Liver (tissue), 9 donors: ENCODE results near the gene TYSND1. TPM values are rescaled to one million over a fixed set of nuclear protein-coding genes. Genes with fewer than 3 reads are reported as not detected.
A peak's percentile ranks its signal among the peaks of the same experiment; 100 is the strongest.

Experiments used
- DNase-seq: peaks from one replicate; pipeline ENCODE4 v3.0.0-alpha.2; 2017; ENCODE audit warnings: low spot score
- H3K27ac ChIP-seq, 2 donors: one replicate each; pipeline ENCODE4 v1.7.0; 2013; ENCODE audit warnings: inconsistent platforms in 2 of 2, low read length in 2 of 2, control low read depth in 1 of 2, low read depth in 1 of 2, mild to moderate bottlenecking in 1 of 2
- H3K27me3 ChIP-seq, 4 donors: one replicate each; pipeline versions ENCODE4 v1.6.1 to v1.7.0; 2013; ENCODE audit warnings: low read length in 3 of 4, inconsistent platforms in 1 of 4, mild to moderate bottlenecking in 1 of 4, moderate library complexity in 1 of 4; ENCODE audit not compliant: control insufficient read depth in 4 of 4, insufficient read depth in 4 of 4
- H3K36me3 ChIP-seq, 4 donors: one replicate each; pipeline versions ENCODE4 v1.6.1 to v1.7.0; 2013; ENCODE audit warnings: low read length in 3 of 4, mild to moderate bottlenecking in 3 of 4, low read depth in 1 of 4, moderate library complexity in 1 of 4; ENCODE audit not compliant: control insufficient read depth in 4 of 4, insufficient read depth in 3 of 4
- H3K4me1 ChIP-seq, 4 donors: one replicate each; pipeline versions ENCODE4 v1.6.1 to v1.7.0; 2013; ENCODE audit warnings: low read length in 3 of 4, mild to moderate bottlenecking in 3 of 4, moderate library complexity in 1 of 4; ENCODE audit not compliant: control insufficient read depth in 4 of 4, insufficient read depth in 4 of 4
- H3K4me3 ChIP-seq, 3 donors: one replicate each; pipeline versions ENCODE4 v1.6.1 to v1.7.0; 2013; ENCODE audit warnings: low read length in 3 of 3, control low read depth in 1 of 3, low read depth in 1 of 3, mild to moderate bottlenecking in 1 of 3
- H3K9ac ChIP-seq, 2 donors: one replicate each; pipeline ENCODE4 v1.7.0; 2013; ENCODE audit warnings: low read length in 2 of 2, mild to moderate bottlenecking in 2 of 2, moderate library complexity in 2 of 2, control low read depth in 1 of 2, low read depth in 1 of 2
- H3K9me3 ChIP-seq, 4 donors: one replicate each; pipeline versions ENCODE4 v1.6.1 to v1.7.0; 2013; ENCODE audit warnings: low read length in 3 of 4; ENCODE audit not compliant: control insufficient read depth in 4 of 4
- CTCF ChIP-seq: fragments of 150-350 bp; IDR thresholded peaks from 2 replicates; pipeline ENCODE4 v1.5.1; 2017; ENCODE audit warnings: improper control_type of control experiment, low read depth, low read length; ENCODE audit not compliant: missing input control
- EGR1 ChIP-seq, 2 donors: IDR thresholded peaks; 2 replicates each; pipeline ENCODE4 v1.6.1; 2016 to 2018; ENCODE audit warnings: antibody characterized with exemption in 2 of 2, low read depth in 2 of 2
- FOXA2 ChIP-seq: IDR thresholded peaks from 2 replicates; pipeline ENCODE4 v1.6.1; 2016; ENCODE audit warnings: antibody characterized with exemption
- HNF4A ChIP-seq, 2 donors: conservative IDR thresholded peaks; 2 replicates each; pipeline ENCODE4 v1.6.1; 2016; ENCODE audit warnings: antibody characterized with exemption in 2 of 2, mild to moderate bottlenecking in 2 of 2
- RAD21 ChIP-seq, 2 donors: IDR thresholded peaks; 2 replicates each; pipeline ENCODE4 v1.6.1; 2016; ENCODE audit warnings: antibody characterized with exemption in 2 of 2, mild to moderate bottlenecking in 2 of 2
- REST ChIP-seq: IDR thresholded peaks from 2 replicates; pipeline ENCODE4 v1.6.1; 2016; ENCODE audit warnings: antibody characterized with exemption, mild to moderate bottlenecking
- RXRA ChIP-seq, 2 donors: IDR thresholded peaks; 2 replicates each; pipeline ENCODE4 v1.6.1; 2017 to 2018; ENCODE audit warnings: antibody characterized with exemption in 2 of 2, mild to moderate bottlenecking in 1 of 2
- ZBTB33 ChIP-seq: IDR thresholded peaks from 2 replicates; pipeline ENCODE4 v1.6.1; 2016; ENCODE audit warnings: antibody characterized with exemption
- WGBS: extraction: QIAGEN DNeasy Blood & Tissue Kit; methylation state at CpG from one replicate; pipeline ENCODE4 v1.1.7; 2013; 5-methylcytosine and 5-hydroxymethylcytosine counted together
- polyA plus RNA-seq, 2 donors: library from polyadenylated mRNA; stranded (reverse) in 1 of 2; unstranded in 1 of 2; fragments of 200-250 nt in 1 of 2; fragments of >200 nt in 1 of 2; fragmentation: Nextera tagmentation in 1 of 2; extraction: Ambion mirVana in 1 of 2; gene quantifications; one replicate each; pipeline versions ENCODE4 v1.2.1 to v1.2.3, GENCODE V29; 2013 to 2015
- total RNA-seq, 2 donors: library from RNA; depleted of rRNA; stranded (reverse); fragments of >200 nt; gene quantifications; one replicate each; pipeline ENCODE4 v1.2.3, GENCODE V29; 2014
- donor health status: healthy.
- donor health status: healthy.
- donor health status: healthy.
- donor health status: healthy.
- donor health status: healthy.

TYSND1 gene
- total and polyA plus RNA-seq, 4 donors = 3.9 to 11.3 (median 7.2) TPM

- no peak for TF ChIP-seq REST
Observed at GRCh38 chr10:70118196-70118595, 28.3 kb downstream of the TYSND1 start (continued).

- Histone ChIP-seq H3K4me3 (no peak overlapping the region), H3K27me3 (no peaks in the 10 kb centered on the region), H3K27ac (no peak overlapping the region), H3K9me3 (no peaks in the 10 kb centered on the region), H3K9ac (no peak overlapping the region), H3K4me1 (peaks cover 0 to 6% (median 0%) of the 10 kb centered on the region in 4 donors), H3K36me3 (peaks cover 3 to 37% (median 19%) of the 10 kb centered on the region in 4 donors)
- TF ChIP-seq ZBTB33 = no peak
- TF ChIP-seq EGR1 (IDR thresholded peaks at IDR 0.05; ENCODE audit: low read depth in 2 of 2) = no peak
- WGBS = 93% methylated on average over 10 of the region's 10 CpGs
- DNase-seq = no peak
Observed at GRCh38 chr10:70117646-70118045, 28.9 kb downstream of the TYSND1 start.

- Histone ChIP-seq H3K4me1 (peaks cover 0 to 6% (median 0%) of the 10 kb centered on the region in 4 donors), H3K27ac (no peak overlapping the region), H3K9ac (no peak overlapping the region), H3K4me3 (no peak overlapping the region), H3K9me3 (no peaks in the 10 kb centered on the region), H3K36me3 (peaks cover 3 to 37% (median 18%) of the 10 kb centered on the region in 4 donors), H3K27me3 (no peaks in the 10 kb centered on the region)
- TF ChIP-seq RXRA (IDR thresholded peaks at IDR 0.05) = peak in 1 of 2 donors; percentile 12
- TF ChIP-seq HNF4A (conservative IDR thresholded peaks at IDR 0.05) = peak in 1 of 2 donors; percentile 8
- TF ChIP-seq CTCF = peak; percentile 75
- TF ChIP-seq FOXA2 = no peak
- TF ChIP-seq REST = no peak
- peak; percentile 69 to 78 for TF ChIP-seq RAD21 (IDR thresholded peaks at IDR 0.05)
- 46% methylated on average over 12 of the region's 12 CpGs for WGBS
- peak; percentile 62 for DNase-seq
Observed at GRCh38 chr10:70115948-70116682, 30.4 kb downstream of the TYSND1 start.
